ENCODE measurements around the gene AJM1.
"Not testable (repeated sequence)": the region's sequence is repeated elsewhere in the genome, so short reads cannot be mapped to it uniquely, and the experiment has no call there.

The AJM1 gene

DNA sequence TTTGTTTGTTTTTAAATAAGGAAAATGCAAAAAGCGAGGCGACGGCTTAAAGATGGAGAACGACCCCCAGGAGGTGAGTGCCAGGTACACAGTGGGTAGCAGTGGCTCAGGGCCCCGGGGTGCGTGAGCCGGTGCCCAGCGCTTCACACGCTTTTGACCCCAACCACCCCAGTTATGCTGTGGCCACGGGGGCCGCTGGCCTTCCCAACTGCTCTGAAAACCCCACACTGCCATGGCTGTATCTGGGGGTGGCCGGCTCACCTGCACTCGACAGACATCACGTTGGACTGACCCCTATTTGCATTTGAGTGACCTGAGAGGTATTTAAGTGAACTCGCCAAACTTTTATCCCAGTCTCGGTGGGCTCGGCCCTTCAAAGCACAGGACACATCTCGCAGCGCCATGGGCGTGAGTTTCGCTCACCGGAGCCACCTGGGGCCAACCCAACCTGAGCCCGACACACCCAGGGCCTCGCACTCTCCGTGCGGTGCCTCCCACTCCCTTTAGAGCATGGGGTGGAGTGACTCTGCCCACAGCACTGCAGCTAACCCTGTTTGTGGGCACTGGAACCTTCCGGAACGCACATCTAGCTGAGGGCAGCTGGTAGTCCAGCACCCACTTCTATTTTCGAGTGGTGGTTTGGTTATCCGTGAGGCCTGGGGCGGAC is 13.7 kb upstream of the AJM1 start:
- no peak for DNase-seq (ENCODE audit: low read depth in 2 of 2)
- TF ChIP-seq, protein P1, sequence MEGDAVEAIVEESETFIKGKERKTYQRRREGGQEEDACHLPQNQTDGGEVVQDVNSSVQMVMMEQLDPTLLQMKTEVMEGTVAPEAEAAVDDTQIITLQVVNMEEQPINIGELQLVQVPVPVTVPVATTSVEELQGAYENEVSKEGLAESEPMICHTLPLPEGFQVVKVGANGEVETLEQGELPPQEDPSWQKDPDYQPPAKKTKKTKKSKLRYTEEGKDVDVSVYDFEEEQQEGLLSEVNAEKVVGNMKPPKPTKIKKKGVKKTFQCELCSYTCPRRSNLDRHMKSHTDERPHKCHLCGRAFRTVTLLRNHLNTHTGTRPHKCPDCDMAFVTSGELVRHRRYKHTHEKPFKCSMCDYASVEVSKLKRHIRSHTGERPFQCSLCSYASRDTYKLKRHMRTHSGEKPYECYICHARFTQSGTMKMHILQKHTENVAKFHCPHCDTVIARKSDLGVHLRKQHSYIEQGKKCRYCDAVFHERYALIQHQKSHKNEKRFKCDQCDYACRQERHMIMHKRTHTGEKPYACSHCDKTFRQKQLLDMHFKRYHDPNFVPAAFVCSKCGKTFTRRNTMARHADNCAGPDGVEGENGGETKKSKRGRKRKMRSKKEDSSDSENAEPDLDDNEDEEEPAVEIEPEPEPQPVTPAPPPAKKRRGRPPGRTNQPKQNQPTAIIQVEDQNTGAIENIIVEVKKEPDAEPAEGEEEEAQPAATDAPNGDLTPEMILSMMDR (IDR thresholded peaks at IDR 0.05; ENCODE audit: low read depth, low read length), result no peak
- no peak overlapping the region for H3K4me3 ChIP-seq (replicated peaks in 1 of 2; ENCODE audit: low read depth in 2 of 2, low read length in 2 of 2)

DNA sequence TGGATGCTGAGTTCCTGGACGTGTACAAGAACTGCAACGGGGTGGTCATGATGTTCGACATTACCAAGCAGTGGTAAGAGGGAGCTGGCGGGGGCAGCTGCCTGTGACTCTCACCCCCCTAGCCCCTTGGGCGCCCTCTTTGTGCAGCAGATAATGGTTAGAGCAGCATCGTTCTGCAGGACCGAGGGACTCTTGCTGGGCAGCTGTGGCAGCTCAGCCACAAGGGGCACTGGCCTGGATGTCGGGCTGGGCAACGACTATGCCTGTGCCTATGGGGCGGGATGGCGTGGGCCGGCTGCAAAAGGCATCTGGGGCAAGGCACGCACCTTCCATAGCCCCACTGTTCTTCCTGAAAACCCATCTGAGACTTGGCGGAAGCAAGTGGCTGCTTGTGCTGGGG is 12.9 kb upstream of the AJM1 start:
- TF ChIP-seq, protein P1 (IDR thresholded peaks at IDR 0.05; ENCODE audit: low read depth, low read length), result no peak
- no peak for DNase-seq (ENCODE audit: low read depth in 2 of 2)
- no peak overlapping the region for H3K4me3 ChIP-seq (replicated peaks in 1 of 2; ENCODE audit: low read depth in 2 of 2, low read length in 2 of 2)

DNA sequence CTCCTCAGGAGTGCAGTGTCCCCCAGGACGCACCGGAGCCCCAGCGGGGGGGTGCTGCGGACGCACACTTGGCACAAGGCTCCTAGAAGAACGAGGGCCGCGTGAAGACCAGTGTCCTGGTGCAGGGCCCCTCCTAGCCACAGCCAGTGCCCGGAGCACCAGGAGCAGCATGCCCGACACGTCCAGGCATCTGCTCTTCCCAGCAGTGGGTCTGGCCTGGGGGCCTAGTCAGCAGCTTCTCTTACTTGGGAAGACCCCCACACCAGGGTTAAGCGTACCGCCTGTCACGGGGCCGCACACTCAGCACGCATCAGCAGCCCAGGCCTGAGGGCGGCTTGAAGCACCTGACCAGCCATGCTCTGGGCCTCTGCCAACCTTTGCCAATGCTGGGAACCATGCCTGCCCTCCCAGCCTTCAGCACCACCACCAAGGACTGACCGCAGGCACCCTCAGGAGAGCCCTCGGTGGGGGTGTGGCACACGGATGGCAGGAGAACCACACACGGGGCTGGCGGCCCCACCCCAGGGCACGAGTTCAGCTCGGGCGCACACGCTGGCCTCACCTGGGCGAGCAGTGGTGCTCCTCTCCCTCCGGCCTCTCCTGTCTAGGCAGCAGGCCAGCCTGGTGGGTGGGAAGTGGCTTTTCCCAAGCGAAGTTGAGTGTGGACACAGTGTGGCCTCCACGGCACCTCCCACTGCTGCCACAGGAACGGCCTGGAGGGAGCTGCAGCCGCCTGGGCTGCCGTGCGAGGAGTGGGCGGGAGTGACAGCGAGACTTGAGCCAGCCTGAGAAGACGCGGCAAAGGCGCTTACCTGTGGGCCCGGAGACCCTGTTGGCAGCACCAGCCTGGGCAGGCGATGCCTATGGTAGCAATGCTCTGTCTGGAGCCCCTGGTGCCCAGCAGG is 12.0 kb upstream of the AJM1 start:
- TF ChIP-seq, protein P1 (IDR thresholded peaks at IDR 0.05; ENCODE audit: low read depth, low read length), result no peak
- no peak for DNase-seq (ENCODE audit: low read depth in 2 of 2)
- no peak overlapping the region for H3K4me3 ChIP-seq (replicated peaks in 1 of 2; ENCODE audit: low read depth in 2 of 2, low read length in 2 of 2)

DNA sequence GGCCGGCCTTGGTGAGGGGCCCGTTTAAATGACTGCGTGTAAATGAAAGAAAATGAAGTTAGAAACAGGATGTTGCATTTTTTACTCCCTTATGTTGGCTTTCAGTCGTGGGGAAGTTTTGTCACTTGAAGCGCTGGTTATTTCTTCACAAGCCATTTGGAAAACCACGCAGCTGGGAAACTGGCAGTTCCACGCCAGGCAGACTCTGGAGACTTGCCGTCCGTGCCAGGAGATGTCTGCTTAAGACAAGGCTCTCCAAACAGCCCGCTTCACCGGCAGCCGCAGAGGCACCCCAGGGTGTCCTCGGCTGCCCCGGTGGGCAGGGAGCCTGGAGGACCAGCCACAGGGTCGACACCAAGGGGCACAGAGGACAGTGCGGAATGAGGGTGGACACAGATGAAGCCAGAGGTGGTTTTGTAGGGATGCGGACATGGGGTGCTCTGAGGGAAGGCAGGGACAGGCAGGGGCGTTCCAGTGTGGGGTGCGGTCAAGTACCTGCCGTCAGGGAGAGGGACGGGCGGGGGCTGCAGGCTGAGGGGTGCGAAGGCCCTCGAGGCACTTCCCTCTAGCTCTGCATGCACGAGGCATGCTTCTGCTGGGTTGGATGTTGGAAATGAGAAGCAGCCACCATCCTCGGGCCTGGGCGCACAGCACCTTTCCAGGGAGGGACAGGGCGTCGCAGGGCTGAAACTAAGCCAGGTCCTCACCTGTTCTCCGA is 11.1 kb upstream of the AJM1 start:
- no peak overlapping the region for H3K4me3 ChIP-seq (replicated peaks in 1 of 2; ENCODE audit: low read depth in 2 of 2, low read length in 2 of 2)
- no peak for DNase-seq (ENCODE audit: low read depth in 2 of 2)
- TF ChIP-seq, protein P1 (IDR thresholded peaks at IDR 0.05; ENCODE audit: low read depth, low read length), result no peak

DNA sequence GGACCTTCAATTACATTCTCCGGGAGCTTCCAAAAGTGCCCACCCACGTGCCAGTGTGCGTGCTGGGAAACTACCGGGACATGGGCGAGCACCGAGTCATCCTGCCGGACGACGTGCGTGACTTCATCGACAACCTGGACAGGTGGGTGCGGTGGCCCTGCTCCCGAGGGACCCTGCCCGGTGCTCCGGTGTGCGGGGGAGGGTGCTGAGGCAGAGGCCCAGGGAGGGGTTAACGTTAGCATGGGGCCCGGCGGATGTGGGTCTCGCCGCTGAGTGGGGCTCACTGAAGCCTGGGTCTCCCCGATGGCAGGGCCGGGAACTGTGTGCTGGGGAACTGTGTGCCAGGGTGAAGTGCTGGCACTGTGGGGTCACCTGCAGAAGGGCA is 10.6 kb upstream of the AJM1 start:
- no peak for DNase-seq (ENCODE audit: low read depth in 2 of 2)
- no peak overlapping the region for H3K4me3 ChIP-seq (replicated peaks in 1 of 2; ENCODE audit: low read depth in 2 of 2, low read length in 2 of 2)
- TF ChIP-seq, protein P1 (IDR thresholded peaks at IDR 0.05; ENCODE audit: low read depth, low read length), result no peak

DNA sequence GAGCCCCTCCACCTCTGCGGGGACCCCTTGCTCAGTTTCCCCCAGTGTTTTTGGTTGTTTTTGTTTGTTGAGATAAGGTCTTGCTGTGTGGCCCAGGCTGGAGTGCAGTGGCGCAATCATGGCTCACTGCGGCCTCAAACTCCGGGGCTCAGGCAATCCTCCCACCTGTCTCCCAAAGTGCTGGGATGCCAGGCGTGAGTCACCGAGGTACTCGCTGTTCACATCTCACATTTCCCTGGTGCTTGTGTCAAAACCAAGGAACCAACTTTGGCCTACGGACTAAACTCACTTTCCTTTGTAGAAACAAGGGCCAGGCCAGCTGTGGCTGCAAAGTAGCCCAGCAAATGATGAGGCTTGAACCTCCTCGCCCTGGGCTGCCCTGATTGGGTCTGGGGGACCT is 9.7 kb upstream of the AJM1 start:
- DNase-seq (ENCODE audit: low read depth in 2 of 2), result no peak
- TF ChIP-seq, protein P1 (IDR thresholded peaks at IDR 0.05; ENCODE audit: low read depth, low read length), result no peak
- no peak overlapping the region for H3K4me3 ChIP-seq (replicated peaks in 1 of 2; ENCODE audit: low read depth in 2 of 2, low read length in 2 of 2)

DNA sequence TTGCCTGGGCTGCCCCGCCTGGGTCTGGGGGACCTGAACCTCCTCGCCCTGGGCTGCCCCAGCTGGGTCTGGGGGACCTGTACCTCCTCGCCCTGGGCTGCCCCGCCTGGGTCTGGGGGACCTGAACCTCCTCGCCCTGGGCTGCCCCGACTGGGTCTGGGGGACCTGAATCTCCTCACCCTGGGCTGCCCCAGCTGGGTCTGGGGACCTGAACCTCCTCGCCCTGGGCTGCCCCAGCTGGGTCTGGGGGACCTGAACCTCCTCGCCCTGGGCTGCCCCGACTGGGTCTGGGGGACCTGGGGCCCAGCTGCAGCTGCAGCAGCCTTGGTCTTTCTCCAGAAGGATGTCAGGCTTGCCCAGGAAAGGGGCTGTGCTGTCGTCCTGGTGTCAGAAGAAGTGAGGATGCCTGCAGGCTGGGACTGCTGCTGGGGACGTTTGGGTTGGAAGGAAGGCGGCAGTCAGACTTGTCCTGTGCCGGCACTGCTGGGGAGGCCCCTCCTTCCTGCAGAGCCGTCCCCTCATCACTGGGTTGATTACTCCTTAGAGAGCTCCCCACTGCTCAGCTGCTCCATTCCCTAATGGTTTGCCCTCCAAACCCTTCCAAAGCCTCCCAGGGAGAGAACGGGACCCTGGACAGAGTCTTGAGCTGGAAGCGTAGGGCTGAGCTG is 8.8 kb upstream of the AJM1 start:
- not testable (repeated sequence) for DNase-seq (ENCODE audit: low read depth in 2 of 2); H3K4me3 ChIP-seq (replicated peaks in 1 of 2; ENCODE audit: low read depth in 2 of 2, low read length in 2 of 2)

All from cardiac fibroblast (primary cell).